ENCODE data around the gene MAN1A2. TPM values are rescaled to one million over a fixed set of nuclear protein-coding genes. Genes with fewer than 3 reads are reported as not detected.
"Not testable (repeated sequence)": the region's sequence is repeated elsewhere in the genome, so short reads cannot be mapped to it uniquely, and the experiment has no call there.

Gene MAN1A2
- total RNA-seq, 1 donor from 2014 or later: 45.4 TPM

DNA sequence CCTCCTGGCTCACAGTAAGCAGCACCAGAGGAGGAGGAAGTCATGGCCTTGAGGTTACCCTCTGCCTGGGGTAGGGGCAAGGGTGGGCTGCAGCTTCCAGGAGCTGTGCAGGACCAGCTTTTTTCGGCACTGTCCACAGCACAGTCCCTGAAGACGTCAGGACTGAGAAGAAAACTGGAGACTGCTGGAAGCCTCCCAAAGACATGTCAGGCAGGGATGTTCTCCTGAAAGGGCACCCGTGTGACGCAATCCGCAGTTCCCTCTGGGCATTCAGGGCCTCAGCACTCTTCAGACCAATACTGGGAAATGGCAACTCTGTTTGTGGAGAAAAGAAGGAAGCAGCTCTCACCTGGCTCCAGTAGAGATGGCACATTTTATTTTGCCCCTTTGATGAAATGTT, 173.8 kb downstream of the MAN1A2 start:
- Histone ChIP-seq H3K27ac (ENCODE audit: low read depth, low read length) (no peak overlapping the region), H3K4me1 (ENCODE audit: control insufficient read depth in 3 of 3, insufficient read depth in 3 of 3, low read length in 3 of 3) (peaks cover 10 to 11% (median 10%) of the 10 kb centered on the region in 3 donors), H3K27me3 (ENCODE audit: control insufficient read depth in 3 of 3, insufficient read depth in 3 of 3, low read length in 3 of 3) (no peaks in the 10 kb centered on the region), H3K4me3 (ENCODE audit: low read length in 3 of 3) (no peak overlapping the region), H3K9me3 (ENCODE audit: control insufficient read depth in 3 of 3, low read length in 3 of 3) (no peaks in the 10 kb centered on the region), H3K9ac (ENCODE audit: low read depth in 1 of 3, low read length in 3 of 3) (no peak overlapping the region), H3K36me3 (ENCODE audit: control insufficient read depth in 3 of 3, insufficient read depth in 3 of 3, low read length in 3 of 3) (no peaks in the 10 kb centered on the region)

DNA sequence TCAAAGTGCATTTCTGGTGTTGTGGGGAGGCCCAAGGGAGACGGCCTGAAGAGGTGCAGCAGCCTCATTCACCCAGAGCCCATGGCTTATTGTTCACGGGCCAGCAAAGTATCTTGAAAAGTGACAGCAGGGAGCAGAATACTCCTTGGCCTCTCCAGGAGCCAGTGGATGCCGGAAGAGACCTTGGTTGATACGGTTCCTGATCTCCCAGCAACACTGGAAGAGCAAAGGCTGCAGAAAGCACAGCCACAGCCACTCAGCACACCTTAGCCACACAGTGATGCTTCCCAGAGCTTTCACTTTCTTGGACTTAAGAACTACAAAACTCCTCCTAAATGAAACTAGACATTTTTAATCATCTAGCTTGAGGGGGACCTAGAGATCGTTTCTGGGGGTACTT, 174.3 kb downstream of the MAN1A2 start:
- Histone ChIP-seq H3K27me3 (ENCODE audit: control insufficient read depth in 3 of 3, insufficient read depth in 3 of 3, low read length in 3 of 3) (no peaks in the 10 kb centered on the region), H3K4me3 (ENCODE audit: low read length in 3 of 3) (no peak overlapping the region), H3K27ac (ENCODE audit: low read depth, low read length) (no peak overlapping the region), H3K9ac (ENCODE audit: low read depth in 1 of 3, low read length in 3 of 3) (no peak overlapping the region), H3K36me3 (ENCODE audit: control insufficient read depth in 3 of 3, insufficient read depth in 3 of 3, low read length in 3 of 3) (no peaks in the 10 kb centered on the region), H3K4me1 (ENCODE audit: control insufficient read depth in 3 of 3, insufficient read depth in 3 of 3, low read length in 3 of 3) (peaks cover 8 to 11% (median 10%) of the 10 kb centered on the region in 3 donors), H3K9me3 (ENCODE audit: control insufficient read depth in 3 of 3, low read length in 3 of 3) (no peaks in the 10 kb centered on the region)

DNA sequence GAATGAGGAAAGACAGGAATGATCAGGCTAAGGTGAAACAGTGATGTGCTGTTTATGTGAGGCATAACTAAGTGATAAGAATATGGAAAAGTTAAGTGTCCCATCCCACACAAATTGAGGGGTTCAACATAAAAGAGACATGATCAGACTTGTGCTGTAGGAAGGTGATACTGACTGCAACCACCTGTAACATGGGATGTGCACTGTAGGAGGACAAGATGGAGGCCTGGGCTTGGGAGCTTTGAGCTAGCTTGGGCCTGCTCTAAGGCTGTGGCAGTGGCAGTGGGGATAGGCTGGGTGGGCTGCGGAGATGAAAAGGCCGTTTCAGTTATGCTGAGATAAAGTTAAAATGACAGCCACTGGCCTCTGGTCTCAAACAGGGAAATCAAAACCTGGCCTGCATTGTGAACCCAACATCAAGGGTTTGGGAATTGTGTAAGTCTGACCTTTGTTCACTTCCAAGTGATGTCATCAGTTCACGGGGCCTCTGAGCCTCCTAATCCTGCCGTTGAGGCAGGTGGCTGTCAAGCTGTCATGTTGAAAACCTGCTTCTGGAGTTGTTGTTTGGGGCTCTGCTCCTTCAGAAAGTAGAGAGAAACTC, 177.4 kb downstream of the MAN1A2 start:
- Histone ChIP-seq H3K4me1 (ENCODE audit: control insufficient read depth in 3 of 3, insufficient read depth in 3 of 3, low read length in 3 of 3) (peaks cover 14 to 16% (median 15%) of the 10 kb centered on the region in 3 donors), H3K27me3 (ENCODE audit: control insufficient read depth in 3 of 3, insufficient read depth in 3 of 3, low read length in 3 of 3) (no peaks in the 10 kb centered on the region), H3K36me3 (ENCODE audit: control insufficient read depth in 3 of 3, insufficient read depth in 3 of 3, low read length in 3 of 3) (no peaks in the 10 kb centered on the region), H3K4me3 (ENCODE audit: low read length in 3 of 3) (no peak overlapping the region), H3K9ac (ENCODE audit: low read depth in 1 of 3, low read length in 3 of 3) (no peak overlapping the region), H3K9me3 (ENCODE audit: control insufficient read depth in 3 of 3, low read length in 3 of 3) (no peaks in the 10 kb centered on the region), H3K27ac (ENCODE audit: low read depth, low read length) (no peak overlapping the region)

GRCh38 chr1:117546467-117546866, 179.2 kb downstream of the MAN1A2 start:
- Histone ChIP-seq H3K4me3 (ENCODE audit: low read length in 3 of 3) (no peak overlapping the region), H3K9me3 (ENCODE audit: control insufficient read depth in 3 of 3, low read length in 3 of 3) (no peaks in the 10 kb centered on the region), H3K36me3 (ENCODE audit: control insufficient read depth in 3 of 3, insufficient read depth in 3 of 3, low read length in 3 of 3) (no peaks in the 10 kb centered on the region), H3K27me3 (ENCODE audit: control insufficient read depth in 3 of 3, insufficient read depth in 3 of 3, low read length in 3 of 3) (no peaks in the 10 kb centered on the region), H3K27ac (ENCODE audit: low read depth, low read length) (no peak overlapping the region), H3K9ac (ENCODE audit: low read depth in 1 of 3, low read length in 3 of 3) (no peak overlapping the region), H3K4me1 (ENCODE audit: control insufficient read depth in 3 of 3, insufficient read depth in 3 of 3, low read length in 3 of 3) (peaks cover 6 to 8% (median 8%) of the 10 kb centered on the region in 3 donors)

DNA sequence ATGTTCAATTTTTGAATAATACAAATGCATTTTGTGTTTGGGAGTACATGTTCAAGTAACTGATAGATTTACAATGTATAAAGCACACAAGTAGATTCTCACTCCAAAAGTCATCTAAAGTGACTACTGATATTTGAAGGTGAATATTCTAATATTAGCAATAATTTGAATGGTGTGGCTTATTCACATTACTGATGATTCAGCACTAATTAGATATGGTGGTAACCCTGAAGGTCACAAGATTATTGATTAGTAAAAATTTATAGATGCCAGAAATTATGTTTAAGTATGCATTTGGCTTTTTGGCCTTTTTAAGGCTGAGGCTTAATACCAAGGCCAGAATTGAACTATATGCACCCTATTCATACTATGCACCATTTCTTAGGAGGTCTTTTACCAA, 186.2 kb downstream of the MAN1A2 start:
- no peaks in the 10 kb centered on the region for H3K27me3 ChIP-seq (ENCODE audit: control insufficient read depth in 3 of 3, insufficient read depth in 3 of 3, low read length in 3 of 3)
- H3K9me3 ChIP-seq (ENCODE audit: control insufficient read depth in 3 of 3, low read length in 3 of 3): no peaks in the 10 kb centered on the region
- H3K27ac ChIP-seq (ENCODE audit: low read depth, low read length): no peak overlapping the region
- H3K9ac ChIP-seq (ENCODE audit: low read depth in 1 of 3, low read length in 3 of 3): no peak overlapping the region
- no peaks in the 10 kb centered on the region for H3K4me1 ChIP-seq (ENCODE audit: control insufficient read depth in 3 of 3, insufficient read depth in 3 of 3, low read length in 3 of 3)
- no peak overlapping the region for H3K4me3 ChIP-seq (ENCODE audit: low read length in 3 of 3)
- H3K36me3 ChIP-seq (ENCODE audit: control insufficient read depth in 3 of 3, insufficient read depth in 3 of 3, low read length in 3 of 3): no peaks in the 10 kb centered on the region

- Histone ChIP-seq H3K36me3 (ENCODE audit: control insufficient read depth in 3 of 3, insufficient read depth in 3 of 3, low read length in 3 of 3) (no peaks in the 10 kb centered on the region), H3K27ac (ENCODE audit: low read depth, low read length) (no peak overlapping the region), H3K4me1 (ENCODE audit: control insufficient read depth in 3 of 3, insufficient read depth in 3 of 3, low read length in 3 of 3) (no peaks in the 10 kb centered on the region), H3K9ac (ENCODE audit: low read depth in 1 of 3, low read length in 3 of 3) (no peak overlapping the region), H3K4me3 (ENCODE audit: low read length in 3 of 3) (no peak overlapping the region), H3K27me3 (ENCODE audit: control insufficient read depth in 3 of 3, insufficient read depth in 3 of 3, low read length in 3 of 3) (no peaks in the 10 kb centered on the region), H3K9me3 (ENCODE audit: control insufficient read depth in 3 of 3, low read length in 3 of 3) (no peaks in the 10 kb centered on the region)
Measured at GRCh38 chr1:117555806-117556205, 188.6 kb downstream of the MAN1A2 start.

DNA sequence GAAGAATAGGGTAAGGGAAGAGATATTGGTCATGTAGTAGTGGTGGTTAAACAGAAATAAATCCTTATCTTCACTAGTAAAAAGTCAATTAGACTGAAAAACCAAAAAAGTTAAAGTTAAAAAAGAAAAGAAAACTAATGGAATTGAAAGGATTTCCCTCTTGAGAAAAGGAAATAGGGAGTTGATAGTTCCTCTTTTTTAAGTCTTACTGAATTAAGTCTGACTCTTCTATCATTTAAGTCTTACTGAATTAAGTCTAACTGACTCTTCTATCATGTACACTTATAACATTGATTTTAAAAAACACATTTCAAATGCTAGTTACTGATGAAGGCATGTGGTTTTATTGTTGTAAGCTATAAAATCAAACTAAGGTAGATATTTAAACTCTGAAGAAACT, 189.1 kb downstream of the MAN1A2 start:
- no peaks in the 10 kb centered on the region for H3K9me3 ChIP-seq (ENCODE audit: control insufficient read depth in 3 of 3, low read length in 3 of 3)
- no peak overlapping the region for H3K4me3 ChIP-seq (ENCODE audit: low read length in 3 of 3)
- no peaks in the 10 kb centered on the region for H3K4me1 ChIP-seq (ENCODE audit: control insufficient read depth in 3 of 3, insufficient read depth in 3 of 3, low read length in 3 of 3)
- H3K27me3 ChIP-seq (ENCODE audit: control insufficient read depth in 3 of 3, insufficient read depth in 3 of 3, low read length in 3 of 3): no peaks in the 10 kb centered on the region
- no peaks in the 10 kb centered on the region for H3K36me3 ChIP-seq (ENCODE audit: control insufficient read depth in 3 of 3, insufficient read depth in 3 of 3, low read length in 3 of 3)
- no peak overlapping the region for H3K27ac ChIP-seq (ENCODE audit: low read depth, low read length)
- no peak overlapping the region for H3K9ac ChIP-seq (ENCODE audit: low read depth in 1 of 3, low read length in 3 of 3)

DNA sequence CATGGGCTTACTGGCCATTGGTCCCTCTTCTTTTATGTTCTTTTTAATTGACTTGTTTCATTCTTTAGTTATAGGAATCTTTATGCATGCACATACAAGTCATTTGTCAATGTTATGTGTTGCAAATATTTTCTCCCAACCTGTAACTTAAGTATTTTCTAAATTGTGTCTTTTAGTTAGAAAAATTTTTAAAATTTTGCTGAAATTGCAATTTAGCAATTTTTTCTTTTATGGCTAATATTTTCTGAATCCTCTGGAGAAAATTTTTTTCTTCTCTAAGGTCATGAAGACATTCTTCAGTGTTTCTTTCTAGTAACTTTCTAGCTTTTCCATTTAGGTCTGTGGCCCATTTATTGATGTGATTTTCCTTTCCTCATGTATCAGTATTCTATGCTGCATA, 189.7 kb downstream of the MAN1A2 start:
- Histone ChIP-seq H3K36me3 (ENCODE audit: control insufficient read depth in 3 of 3, insufficient read depth in 3 of 3, low read length in 3 of 3) (no peaks in the 10 kb centered on the region), H3K27ac (ENCODE audit: low read depth, low read length) (no peak overlapping the region), H3K9me3 (ENCODE audit: control insufficient read depth in 3 of 3, low read length in 3 of 3) (no peaks in the 10 kb centered on the region), H3K4me3 (ENCODE audit: low read length in 3 of 3) (no peak overlapping the region), H3K4me1 (ENCODE audit: control insufficient read depth in 3 of 3, insufficient read depth in 3 of 3, low read length in 3 of 3) (no peaks in the 10 kb centered on the region), H3K9ac (ENCODE audit: low read depth in 1 of 3, low read length in 3 of 3) (no peak overlapping the region), H3K27me3 (ENCODE audit: control insufficient read depth in 3 of 3, insufficient read depth in 3 of 3, low read length in 3 of 3) (no peaks in the 10 kb centered on the region)

DNA sequence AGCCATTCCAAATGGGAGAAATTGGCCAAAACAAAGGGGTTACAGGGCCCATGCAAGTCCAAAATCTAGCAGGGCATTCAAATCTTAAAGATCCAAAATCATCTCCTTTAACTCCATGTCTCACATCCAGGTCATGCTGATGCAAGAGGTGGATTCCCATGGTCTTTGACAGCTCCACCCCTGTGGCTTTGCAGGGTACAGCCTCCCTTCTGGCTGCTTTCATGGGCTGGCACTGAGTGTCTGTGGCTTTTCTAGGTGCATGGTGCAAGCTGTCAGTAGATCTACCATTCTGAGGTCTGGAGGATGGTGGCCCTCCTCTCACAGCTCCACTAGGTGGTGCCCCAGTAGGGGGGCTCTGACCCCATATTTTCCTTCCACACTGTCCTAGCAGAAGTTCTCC, 191.2 kb downstream of the MAN1A2 start:
- not testable (repeated sequence) for H3K4me3 ChIP-seq (ENCODE audit: low read length in 3 of 3); H3K9ac ChIP-seq (ENCODE audit: low read depth in 1 of 3, low read length in 3 of 3); H3K27me3 ChIP-seq (ENCODE audit: control insufficient read depth in 3 of 3, insufficient read depth in 3 of 3, low read length in 3 of 3); H3K4me1 ChIP-seq (ENCODE audit: control insufficient read depth in 3 of 3, insufficient read depth in 3 of 3, low read length in 3 of 3); H3K9me3 ChIP-seq (ENCODE audit: control insufficient read depth in 3 of 3, low read length in 3 of 3); H3K36me3 ChIP-seq (ENCODE audit: control insufficient read depth in 3 of 3, insufficient read depth in 3 of 3, low read length in 3 of 3); H3K27ac ChIP-seq (ENCODE audit: low read depth, low read length)

DNA sequence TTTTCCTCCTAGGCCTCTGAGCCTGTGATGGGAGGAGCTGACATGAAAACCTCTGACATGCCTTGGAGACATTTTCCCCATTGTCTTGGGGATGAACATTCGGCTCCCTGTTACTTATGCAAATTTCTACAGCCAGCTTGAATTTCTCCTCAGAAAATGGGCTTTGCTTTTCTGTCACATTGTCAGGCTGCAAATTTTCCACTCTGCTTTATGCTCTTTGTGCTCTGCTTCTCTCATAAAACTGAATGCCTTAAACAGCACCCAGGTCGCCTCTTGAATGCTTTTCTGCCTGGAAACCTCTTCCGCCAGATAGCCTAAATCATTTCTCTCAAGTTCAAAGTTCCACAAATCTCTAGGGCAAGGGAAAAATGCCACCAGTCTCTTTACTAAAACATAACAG, 191.9 kb downstream of the MAN1A2 start:
- peaks cover 4 to 6% (median 6%) of the 10 kb centered on the region in 3 donors for H3K4me1 ChIP-seq (ENCODE audit: control insufficient read depth in 3 of 3, insufficient read depth in 3 of 3, low read length in 3 of 3)
- H3K27ac ChIP-seq (ENCODE audit: low read depth, low read length): no peak overlapping the region
- H3K36me3 ChIP-seq (ENCODE audit: control insufficient read depth in 3 of 3, insufficient read depth in 3 of 3, low read length in 3 of 3): no peaks in the 10 kb centered on the region
- no peak overlapping the region for H3K9ac ChIP-seq (ENCODE audit: low read depth in 1 of 3, low read length in 3 of 3)
- no peaks in the 10 kb centered on the region for H3K9me3 ChIP-seq (ENCODE audit: control insufficient read depth in 3 of 3, low read length in 3 of 3)
- H3K4me3 ChIP-seq (ENCODE audit: low read length in 3 of 3): no peak overlapping the region
- no peaks in the 10 kb centered on the region for H3K27me3 ChIP-seq (ENCODE audit: control insufficient read depth in 3 of 3, insufficient read depth in 3 of 3, low read length in 3 of 3)

Data from skeletal muscle tissue (tissue), 4 donors.